Measurements from ENCODE around the gene RITA1. TPM values are rescaled to one million over a fixed set of nuclear protein-coding genes. Genes with fewer than 3 reads are reported as not detected.

The RITA1 gene
- total RNA-seq, 1 experiment from 2014 or later, result 20.7 TPM

- H3K9me3 ChIP-seq (ENCODE audit: control insufficient read depth in 1 of 2, insufficient read depth in 1 of 2, low read depth in 1 of 2, low read length in 2 of 2), result no peaks in the 10 kb centered on the region
- no TSS peak for BruUV-seq (replicated peaks)
- H3K9me2 ChIP-seq (ENCODE audit: insufficient read depth), result no peaks in the 10 kb centered on the region
- no peak for TF ChIP-seq TCF7L2 (IDR thresholded peaks at IDR 0.05; ENCODE audit: borderline replicate concordance, extremely low read depth, insufficient read depth, insufficient read length)
- TF ChIP-seq CEBPB (IDR thresholded peaks at IDR 0.05; ENCODE audit: low read depth), result no peak
- TF ChIP-seq REST (IDR thresholded peaks at IDR 0.05; ENCODE audit: low read depth), result no peak
- no peak for TF ChIP-seq EZH2 (IDR thresholded peaks at IDR 0.05)
- TF ChIP-seq FOSL1 (IDR thresholded peaks at IDR 0.05; ENCODE audit: low read depth), result no peak
- TF ChIP-seq CTCF (IDR thresholded peaks at IDR 0.05 in 2 of 3, conservative IDR thresholded peaks at IDR 0.05 in 1 of 3; ENCODE audit: borderline replicate concordance in 1 of 3, insufficient read depth in 1 of 3, low read depth in 2 of 3, low read length in 2 of 3), result no peak
- TF ChIP-seq, protein P1, sequence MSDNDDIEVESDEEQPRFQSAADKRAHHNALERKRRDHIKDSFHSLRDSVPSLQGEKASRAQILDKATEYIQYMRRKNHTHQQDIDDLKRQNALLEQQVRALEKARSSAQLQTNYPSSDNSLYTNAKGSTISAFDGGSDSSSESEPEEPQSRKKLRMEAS (IDR thresholded peaks at IDR 0.05), result no peak
- no peak for TF ChIP-seq SIN3A (IDR thresholded peaks at IDR 0.05; ENCODE audit: low read depth)
- no peak for TF ChIP-seq RAD21 (IDR thresholded peaks at IDR 0.05; ENCODE audit: low read depth)
- TF ChIP-seq POLR2AphosphoS5 (IDR thresholded peaks at IDR 0.05; ENCODE audit: low read depth, low read length), result no peak
- intact Hi-C loops (cut with micrococcal nuclease), result no loop called here
- ATAC-seq (no peak), DNase-seq (ENCODE audit: low read depth, low spot score) (no peak)
- no peaks in the 10 kb centered on the region for H3K79me2 ChIP-seq (ENCODE audit: insufficient read depth, low read length)
- peaks cover 2 to 23% of the 10 kb centered on the region in 2 experiments; a peak in 3 of 4 replicates for H3K36me3 ChIP-seq (ENCODE audit: control insufficient read depth in 1 of 2, insufficient read depth in 2 of 2, low read length in 2 of 2)
- H4K20me1 ChIP-seq (ENCODE audit: insufficient read depth), result no peaks in the 10 kb centered on the region
- no peak overlapping the region for H3K9ac ChIP-seq (ENCODE audit: low read length)
- H3K4me3 ChIP-seq (replicated peaks in 1 of 2; ENCODE audit: low read depth in 1 of 2, low read length in 2 of 2), result no peak overlapping the region
- peaks cover 38 to 53% of the 10 kb centered on the region in 2 experiments for H3K4me1 ChIP-seq (ENCODE audit: control insufficient read depth in 1 of 2, insufficient read depth in 2 of 2, low read length in 2 of 2)
- RAD21 ChIA-PET (ENCODE audit: low non-redundant PET in 1 of 2, low total read pairs in 2 of 2, uncharacterized antibody in 2 of 2, unreplicated experiment in 2 of 2), result no interaction called here
- no peaks in the 10 kb centered on the region for H3K27me3 ChIP-seq (ENCODE audit: insufficient read depth, low read length)
- H2AFZ ChIP-seq (ENCODE audit: low read depth, low read length, poor library complexity, severe bottlenecking), result no peak overlapping the region
- H3K4me2 ChIP-seq (ENCODE audit: low read length), result peak overlapping the region; percentile 58; the same call in 1 of the 2 replicates
- CTCF ChIA-PET, result interaction anchor here (1.6 kb wide), 1 partner anchor 229 kb away, joined by 3 read pairs; no protein-coding TSS in a partner anchor
- H3K27ac ChIP-seq (ENCODE audit: low read depth, low read length), result peak overlapping the region; percentile 50
- POLR2A ChIA-PET, result interaction anchor here (1.5 to 2.0 kb wide), 2 partner anchors 11 to 102 kb away, joined by 3 to 7 read pairs; partner anchors contain the start of genes SLC8B1 and TPCN1
Measured at GRCh38 chr12:113232840-113233585, 47.5 kb downstream of the RITA1 start.
